ENCODE data around the gene CTAGE8.
"Not testable (repeated sequence)": the region's sequence is repeated elsewhere in the genome, so short reads cannot be mapped to it uniquely, and the experiment has no call there.

Gene CTAGE8, protein sequence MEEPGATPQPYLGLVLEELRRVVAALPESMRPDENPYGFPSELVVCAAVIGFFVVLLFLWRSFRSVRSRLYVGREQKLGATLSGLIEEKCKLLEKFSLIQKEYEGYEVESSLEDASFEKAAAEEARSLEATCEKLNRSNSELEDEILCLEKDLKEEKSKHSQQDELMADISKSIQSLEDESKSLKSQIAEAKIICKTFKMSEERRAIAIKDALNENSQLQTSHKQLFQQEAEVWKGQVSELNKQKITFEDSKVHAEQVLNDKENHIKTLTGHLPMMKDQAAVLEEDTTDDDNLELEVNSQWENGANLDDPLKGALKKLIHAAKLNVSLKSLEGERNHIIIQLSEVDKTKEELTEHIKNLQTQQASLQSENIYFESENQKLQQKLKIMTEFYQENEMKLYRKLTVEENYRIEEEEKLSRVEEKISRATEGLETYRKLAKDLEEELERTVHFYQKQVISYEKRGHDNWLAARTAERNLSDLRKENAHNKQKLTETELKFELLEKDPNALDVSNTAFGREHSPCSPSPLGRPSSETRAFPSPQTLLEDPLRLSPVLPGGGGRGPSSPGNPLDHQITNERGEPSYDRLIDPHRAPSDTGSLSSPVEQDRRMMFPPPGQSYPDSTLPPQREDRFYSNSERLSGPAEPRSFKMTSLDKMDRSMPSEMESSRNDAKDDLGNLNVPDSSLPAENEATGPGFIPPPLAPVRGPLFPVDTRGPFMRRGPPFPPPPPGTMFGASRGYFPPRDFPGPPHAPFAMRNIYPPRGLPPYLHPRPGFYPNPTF

DNA sequence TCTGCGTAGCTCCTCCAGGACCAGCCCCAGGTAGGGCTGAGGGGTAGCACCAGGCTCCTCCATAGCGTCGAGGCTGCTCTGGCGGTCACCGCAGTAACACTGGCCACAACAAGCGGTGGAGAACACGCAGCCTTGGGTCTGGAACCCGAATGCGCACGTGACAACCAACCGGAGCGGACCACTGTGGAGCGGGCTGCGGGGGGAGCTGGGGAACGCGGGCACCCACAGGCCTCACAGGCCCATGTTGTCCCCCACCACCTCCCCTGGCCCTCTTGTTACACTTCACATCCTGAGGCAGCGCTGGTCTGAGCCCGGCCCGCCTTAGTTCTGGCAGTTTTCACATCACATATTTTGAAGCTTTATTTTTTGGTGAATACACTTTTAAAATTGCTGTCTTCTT is at the start of gene CTAGE8:
Gene CTAGE8 (minus strand): TSS at position 101 of the 400 bp plus-strand sequence. CDS start 38 bp downstream, at position 63.
- not testable (repeated sequence) for DNase-seq

DNA sequence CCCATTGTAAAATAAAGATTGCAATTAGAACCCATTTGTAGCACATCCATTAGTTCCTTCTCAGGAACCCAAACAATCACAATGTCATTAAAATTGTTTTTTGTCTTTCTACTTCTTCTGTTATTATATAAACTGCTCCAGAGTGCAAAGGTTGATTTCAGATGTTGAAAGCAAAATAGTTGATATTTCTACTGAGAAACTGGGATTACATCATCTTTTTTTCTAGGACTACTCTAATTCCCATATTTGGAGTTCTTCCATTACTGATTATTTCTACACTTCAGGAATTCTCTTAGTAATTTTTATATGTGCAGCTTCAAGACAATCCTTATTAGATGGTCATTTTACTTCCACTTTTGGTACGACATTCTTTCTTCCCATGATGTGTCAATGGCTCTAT is 48.4 kb upstream of the CTAGE8 start:
- DNase-seq, result not testable (repeated sequence)

DNA sequence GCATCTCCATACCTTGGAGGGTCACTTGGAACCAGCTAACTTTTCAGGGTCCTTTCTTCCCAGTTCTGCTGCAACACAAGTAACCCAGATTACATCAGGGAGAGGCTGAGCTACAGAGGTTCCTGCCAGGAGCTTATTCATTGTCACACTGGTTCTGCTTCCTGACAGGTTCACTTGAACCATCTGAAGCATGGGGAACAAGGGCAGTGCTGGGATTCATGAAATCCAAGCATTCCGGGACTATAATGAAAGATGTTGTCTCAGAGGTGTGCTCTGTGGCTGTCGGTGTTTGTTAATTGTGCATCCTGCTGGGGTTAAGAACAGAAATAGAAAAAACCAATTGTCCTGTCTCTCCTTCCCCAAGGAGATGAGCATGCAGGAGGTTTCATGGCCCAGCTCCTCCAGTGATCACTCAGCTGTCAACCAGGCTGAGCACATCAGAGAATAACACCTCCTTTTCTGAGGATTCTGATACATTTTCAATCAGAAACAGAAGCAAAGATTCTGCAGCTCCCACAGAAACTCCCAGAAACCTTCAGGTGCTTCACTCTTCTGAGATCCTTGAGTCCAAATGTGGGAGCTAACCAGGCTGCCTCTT is 42.9 kb upstream of the CTAGE8 start, which contains the start of gene OR2A1:
Gene OR2A1 (plus strand): TSS at position 548 of the 598 bp plus-strand sequence. CDS start 5,706 bp downstream, outside the sequence.
- not testable (repeated sequence) for DNase-seq

DNA sequence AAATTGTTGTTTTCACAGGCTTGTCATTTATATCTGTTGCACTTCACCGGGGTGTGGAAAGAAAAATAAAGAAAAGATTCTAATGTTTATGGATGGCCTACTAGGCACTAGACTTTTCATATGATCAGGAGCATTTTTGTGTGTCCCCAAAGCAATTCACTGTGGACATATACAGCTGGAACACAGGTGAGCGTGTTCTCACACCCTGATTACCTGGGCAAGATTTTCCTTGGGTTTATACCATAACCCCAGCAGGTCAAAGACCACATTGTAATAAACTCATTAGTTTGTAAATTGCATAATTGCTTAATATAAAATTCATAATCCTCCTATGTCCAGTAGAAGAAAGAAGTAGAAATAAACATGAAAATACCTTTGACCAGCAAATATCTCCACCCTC is 42.1 kb upstream of the CTAGE8 start:
- not testable (repeated sequence) for DNase-seq

DNA sequence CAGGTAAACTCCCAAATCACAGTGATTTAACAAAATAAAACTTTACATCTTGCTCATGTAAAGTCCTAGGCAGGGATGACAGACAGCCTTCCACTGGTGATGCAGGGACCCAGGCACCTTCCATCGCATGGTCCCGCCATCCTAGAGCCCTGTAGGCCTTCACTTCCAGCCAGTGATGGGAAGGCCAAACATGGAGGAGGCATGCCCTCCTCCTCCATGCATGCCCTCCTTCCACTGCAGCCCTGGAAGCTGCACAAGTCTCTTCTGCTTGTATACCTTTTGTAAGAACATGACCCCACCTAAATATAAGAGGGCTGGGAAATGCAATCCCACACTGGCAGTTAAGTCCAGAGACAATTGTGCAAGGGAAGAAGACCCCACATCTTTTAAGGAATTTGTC is 40.6 kb upstream of the CTAGE8 start:
- DNase-seq, result not testable (repeated sequence)

DNA sequence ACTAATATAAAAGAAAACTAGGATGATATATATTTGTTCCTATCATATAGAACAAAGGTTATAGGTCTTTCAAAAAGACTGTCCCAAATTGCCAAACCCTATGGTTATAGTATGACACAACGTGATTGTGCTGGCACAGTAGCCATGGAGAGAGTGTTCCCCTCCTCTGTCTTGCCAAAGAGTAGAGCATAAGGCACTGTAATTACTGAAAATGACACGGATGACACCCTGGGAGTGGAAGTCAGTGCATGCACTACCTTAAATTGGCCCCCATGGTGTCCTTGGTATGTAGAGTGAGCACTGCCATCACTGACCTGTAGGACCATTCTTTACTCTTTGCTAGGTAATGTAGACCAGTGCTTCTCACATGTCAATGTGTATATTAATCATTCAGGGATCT is 36.1 kb upstream of the CTAGE8 start:
- DNase-seq, result not testable (repeated sequence)

- DNase-seq, result not testable (repeated sequence)
These were observed 34.5 kb upstream of the CTAGE8 start for GRCh38 chr7:144303607-144304006.

DNA sequence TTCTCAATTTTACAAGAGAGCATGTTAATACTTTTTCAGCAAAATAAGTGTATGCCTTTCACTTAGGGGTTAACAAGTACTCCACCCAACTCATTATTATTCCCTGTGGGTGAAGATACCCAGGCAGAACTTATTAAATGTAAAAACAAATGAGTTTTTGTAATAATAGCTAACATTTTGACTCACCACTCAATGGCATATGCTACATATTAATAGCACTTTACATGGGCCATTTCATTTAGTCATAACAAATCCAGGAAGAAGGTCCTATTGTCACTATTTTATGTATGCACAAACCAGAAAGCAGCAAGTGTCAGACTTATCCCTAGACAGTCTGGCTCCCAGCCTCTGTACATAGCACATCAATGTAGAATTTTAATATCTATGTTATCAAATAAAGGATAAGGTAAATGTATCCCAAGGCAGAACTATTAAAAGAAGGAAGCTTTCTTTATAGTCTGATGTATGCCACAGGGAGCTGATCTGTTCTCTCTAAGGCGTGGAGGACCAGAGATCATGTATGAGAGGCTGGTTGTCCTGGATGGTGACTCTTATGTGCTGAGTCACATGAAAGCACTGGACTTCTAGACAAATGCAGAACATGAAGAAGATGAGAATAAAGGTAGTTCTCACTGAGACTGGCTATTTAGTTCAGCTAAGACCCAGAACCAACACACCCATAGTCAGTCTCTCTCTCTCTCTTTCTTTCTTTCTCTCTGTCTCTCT is 33.7 kb upstream of the CTAGE8 start:
- not testable (repeated sequence) for DNase-seq

DNA sequence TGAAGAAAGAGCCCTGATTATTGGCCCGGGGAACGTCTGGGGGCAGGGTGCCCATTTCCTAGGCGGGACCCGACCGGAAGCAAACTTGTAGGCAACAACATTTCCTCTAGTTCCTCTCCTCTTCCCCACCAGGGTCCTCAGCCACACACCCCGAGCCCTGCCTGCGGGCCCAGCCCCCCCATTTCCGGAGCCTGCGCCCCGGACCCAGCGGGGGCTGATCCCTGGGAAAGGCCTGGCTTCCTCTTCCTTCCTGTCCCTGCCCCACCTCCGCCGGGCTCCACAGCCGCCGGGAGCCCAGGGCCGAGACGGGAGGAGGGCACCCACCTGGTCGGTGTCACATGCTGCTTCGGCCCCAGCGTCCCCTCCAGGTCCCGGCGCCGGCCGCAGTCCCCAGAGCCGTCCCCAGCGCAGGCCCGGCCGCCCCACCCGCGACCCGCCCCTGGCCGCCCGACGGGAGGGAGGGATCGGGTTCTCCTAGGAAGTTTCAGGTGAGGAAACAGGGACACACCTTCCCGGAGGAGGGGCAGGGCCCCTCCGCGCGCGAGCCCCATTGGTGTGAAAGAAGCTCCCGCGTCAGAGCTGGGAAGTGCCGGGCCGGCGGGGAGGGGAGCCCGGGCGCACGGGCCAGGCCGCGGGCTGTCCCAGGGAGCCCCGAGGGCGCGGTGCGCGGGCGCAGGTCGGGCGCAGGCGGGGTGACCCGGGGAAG is 24.9 kb upstream of the CTAGE8 start:
- DNase-seq, result not testable (repeated sequence)

DNA sequence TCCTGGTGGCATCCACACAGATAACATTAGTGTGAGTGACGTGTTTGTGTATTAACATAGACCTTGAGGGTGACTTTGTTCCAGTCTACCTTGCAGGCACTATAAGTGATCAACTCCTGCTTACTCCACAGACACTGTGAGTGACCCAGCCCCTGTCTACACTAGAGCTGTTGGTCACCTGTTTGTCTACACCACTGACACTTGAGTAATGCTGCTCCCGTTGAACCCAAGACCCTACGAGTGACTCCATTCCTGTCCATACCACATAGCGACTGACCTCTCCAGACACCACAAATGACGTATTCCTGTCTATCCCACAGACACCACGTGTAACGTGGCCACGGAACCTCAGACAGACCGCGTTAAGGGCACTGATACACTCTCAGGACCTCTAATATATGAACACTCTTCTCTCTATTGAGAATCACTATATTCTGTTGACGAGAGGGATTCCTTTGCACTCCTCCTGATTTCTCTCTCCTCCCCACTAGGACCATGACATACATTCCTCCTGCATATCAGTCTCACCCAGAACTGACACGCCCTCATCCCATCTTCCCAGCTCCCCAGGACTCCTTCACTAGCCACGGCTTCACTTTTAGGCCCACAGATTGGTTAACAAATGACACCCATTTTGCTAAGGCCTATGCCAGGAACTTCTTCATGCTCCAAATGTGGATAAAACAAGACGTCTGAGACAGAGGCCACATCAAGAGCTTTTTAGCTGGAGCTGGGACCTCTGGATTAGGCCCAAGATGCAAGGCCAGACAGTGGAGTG is 23.5 kb upstream of the CTAGE8 start:
- DNase-seq, result not testable (repeated sequence)

GRCh38 chr7:144291607-144292006 is 22.5 kb upstream of the CTAGE8 start:
- not testable (repeated sequence) for DNase-seq

- not testable (repeated sequence) for DNase-seq
These were observed 18.2 kb upstream of the CTAGE8 start for GRCh38 chr7:144287171-144287784.

DNA sequence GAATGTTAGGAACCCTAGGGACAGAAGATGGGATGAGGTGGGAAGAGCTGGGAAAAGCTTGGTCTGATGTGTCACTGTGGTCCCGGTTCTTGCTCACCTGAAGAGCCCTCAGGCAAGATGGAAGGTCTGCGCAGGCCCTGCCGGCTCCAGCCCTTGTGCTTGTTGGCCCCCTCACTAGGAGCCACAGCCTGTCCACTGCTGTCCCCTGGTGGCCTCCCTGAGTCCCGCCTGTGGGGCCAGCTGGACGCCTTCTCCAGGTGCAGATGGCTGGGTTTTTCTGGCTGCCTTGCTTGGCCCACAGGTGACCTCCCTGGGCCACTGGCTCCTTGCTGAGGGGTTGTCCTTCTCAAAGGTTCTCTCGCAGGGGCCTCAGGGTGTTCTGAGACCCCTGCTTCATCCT is 14.6 kb upstream of the CTAGE8 start:
- DNase-seq, result not testable (repeated sequence)

DNA sequence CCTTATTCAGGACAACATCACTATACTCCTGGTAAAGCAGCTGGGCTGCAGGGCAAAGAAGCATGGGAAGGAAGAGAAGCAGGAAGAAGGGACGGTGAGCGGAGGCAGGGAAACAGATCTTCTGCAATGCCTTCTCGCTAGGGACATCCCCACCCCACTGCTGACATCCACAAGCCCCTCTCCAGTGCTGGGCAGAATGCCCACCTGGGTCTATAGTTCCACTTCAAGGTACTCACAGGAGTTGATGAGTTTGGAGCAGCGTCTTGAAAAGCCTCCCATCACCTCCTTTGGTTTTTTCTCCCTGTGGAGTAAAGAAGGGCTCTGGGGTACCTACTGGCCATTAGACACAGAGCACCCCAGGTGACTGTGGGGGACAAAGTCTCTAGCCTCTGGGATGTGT is 13.4 kb upstream of the CTAGE8 start:
- not testable (repeated sequence) for DNase-seq

DNA sequence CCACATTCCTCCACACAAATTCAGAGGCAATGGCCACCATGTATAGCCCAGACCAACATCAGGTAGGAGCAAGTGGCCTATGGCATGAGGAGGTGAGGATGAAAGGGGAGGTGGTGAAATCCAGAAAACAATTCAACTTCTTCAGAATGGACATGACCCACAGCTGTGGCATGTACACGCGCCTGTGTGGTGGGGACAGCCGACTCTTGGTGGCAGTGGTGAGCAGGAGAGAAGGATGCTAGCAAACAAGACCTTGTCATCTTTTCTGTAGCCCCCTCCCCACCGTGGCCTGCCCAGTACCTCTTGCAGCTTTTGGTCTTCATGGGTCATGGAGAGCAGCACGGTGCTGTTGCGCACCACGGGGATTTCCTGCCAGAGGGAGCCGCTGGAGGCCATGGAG is 12.9 kb upstream of the CTAGE8 start:
- not testable (repeated sequence) for DNase-seq

GRCh38 chr7:144280010-144280409 is 10.9 kb upstream of the CTAGE8 start:
- not testable (repeated sequence) for DNase-seq

DNA sequence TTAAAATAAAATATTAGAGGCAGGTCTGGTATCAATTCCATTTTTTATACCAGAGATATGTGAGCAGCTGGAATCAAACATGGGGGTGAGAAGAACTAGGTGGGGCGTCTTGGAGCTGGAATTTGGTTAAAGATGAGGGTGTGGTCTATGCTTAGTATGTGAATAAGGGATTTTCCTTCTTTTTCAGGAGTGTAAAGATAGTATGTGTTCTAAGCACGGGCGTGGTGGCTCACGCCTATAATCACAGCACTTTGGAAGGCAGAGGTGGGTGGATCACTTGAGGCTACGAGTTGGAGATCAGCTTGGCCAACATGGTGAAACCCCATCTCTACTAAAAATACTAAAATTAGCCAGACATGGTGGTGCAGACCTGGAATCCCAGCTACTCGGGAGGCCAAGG is 6.2 kb upstream of the CTAGE8 start:
- DNase-seq, result not testable (repeated sequence)

GRCh38 chr7:144264692-144265091 is 4.4 kb downstream of the CTAGE8 start, which contains the start of gene OR2A7:
OR2A7 (minus strand) TSS chr7:144264792; CDS start chr7:144259628, 5,164 bp downstream.
- DNase-seq, result not testable (repeated sequence)

DNA sequence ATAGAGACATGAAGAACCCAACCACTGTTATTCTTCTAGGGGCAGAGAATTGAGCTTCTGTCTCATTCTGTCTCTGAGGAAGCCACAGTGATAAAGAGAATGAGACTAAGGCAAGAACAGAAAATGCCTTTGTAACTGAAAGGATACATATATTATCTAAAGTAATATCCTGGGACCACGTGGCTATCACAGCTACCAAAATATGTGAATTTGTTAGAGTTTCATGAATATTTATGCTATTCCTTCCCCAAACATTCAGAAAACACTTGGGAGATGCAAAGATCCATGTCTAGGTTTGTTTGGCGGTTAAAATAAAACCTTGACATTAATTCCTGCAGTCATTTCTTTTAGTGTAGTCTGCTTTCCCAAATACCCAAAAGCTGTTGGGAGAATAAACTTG is 7.0 kb downstream of the CTAGE8 start:
- DNase-seq, result not testable (repeated sequence)

DNA sequence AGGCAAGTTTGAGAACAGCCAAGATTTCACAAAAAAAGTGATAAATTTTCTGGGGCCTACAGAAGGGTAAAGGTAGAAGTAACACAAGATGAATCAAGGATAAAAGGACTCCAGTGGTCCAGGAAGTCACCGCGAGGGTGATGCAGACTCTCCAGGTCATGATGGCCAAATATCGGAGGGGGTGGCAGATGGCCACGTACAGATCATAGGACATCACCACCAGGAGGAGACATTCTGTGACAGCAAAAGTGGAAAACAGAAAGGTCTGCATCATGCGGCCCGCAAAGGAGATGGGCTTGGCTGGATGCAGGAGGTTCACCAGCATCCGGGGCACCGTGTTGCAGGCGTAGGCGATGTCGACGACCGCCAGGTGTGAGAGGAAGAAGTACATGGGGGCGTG is 10.0 kb downstream of the CTAGE8 start:
- not testable (repeated sequence) for DNase-seq

Data from SHP77 (cell line).